Measurements from ENCODE around the gene TWNK.

Gene TWNK

DNA sequence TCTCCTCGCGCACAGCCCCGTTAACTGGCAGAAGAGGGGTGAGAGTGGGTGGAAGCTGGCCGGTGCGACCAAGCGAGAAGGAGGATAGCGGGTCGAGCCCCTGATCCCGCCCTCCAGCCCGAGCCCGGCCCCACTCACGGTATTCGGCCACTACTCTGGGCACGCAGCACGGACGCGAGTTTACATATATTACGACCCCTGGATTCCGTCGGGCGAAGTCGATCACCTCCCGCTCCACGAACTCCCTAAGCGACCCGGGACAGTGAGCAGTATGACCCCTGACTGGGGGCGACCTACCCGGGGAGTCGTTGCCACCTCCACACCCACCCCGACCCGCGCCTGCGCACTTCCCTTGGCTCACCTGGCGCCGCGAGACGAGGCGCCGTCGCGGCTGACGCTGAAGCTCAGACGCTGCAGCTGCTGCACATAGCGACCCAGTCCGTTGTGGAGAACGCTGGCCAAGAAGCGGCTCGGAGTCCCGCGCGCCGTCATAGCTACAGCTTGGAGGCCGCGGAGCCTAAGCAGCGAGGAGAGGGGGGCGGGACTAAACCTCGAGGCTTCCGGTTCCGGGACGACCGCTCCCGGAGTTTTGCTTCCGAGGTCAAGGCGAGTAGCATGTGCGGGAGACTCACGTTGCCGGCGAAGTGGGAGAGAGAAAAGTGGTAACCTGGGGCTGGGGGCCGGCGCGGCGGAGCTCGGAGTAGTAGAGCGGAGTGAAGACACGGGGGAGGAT, at the start of gene TWNK, which contains the start of gene MRPL43:
Gene TWNK (plus strand): TSS at position 592 of the 733 bp plus-strand sequence. CDS start 668 bp downstream, outside the sequence.
Gene MRPL43 (minus strand): TSS at position 546 of the 733 bp plus-strand sequence. CDS start 54 bp downstream, at position 492.
- DNase-seq: peak; percentile 84

DNA sequence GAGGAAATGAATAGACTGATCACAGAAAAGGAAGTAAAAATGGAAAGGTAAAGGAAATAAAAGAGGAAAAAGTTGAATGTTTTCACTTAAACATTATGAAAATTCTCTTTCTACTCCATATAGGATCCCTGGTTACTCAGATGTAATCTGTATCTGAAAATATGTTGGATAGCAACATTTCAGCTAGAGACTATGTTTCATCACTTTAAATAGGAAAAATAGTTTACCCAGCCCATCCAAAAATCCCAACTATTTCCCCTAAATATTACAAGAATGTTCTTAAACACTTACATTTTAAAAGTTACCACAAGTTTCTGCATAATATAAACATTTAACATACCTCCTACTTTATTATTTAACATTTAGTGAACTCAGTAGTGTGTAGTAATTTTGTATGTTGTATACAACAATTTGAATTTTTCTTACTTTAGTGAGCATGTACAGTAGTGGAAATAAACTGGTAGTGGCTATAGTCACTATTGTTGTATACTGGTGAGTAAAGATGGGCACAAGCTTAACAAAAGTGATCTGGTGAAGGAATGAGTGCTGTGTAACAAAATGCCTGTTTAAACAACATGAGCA, 47.5 kb upstream of the TWNK start:
- no peak for DNase-seq

DNA sequence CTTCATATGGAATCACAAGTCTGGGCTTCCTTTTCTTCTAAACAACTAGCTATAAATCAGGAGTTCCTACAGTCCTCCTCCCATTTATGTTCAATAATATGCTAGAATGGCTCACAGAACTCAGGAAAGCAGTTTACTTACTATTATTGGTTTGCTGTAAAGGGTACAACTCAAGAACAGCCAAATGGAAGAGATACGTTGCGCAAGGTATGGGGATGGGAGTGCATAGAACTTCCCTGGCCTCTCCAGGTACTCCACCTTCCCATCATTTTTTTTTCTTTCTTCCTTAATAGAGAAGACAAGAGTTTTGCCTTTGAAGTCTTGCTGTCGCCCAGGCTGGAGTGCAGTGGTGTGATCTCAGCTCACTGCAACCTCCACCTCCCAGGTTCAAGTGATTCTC, 45.1 kb upstream of the TWNK start:
- no peak for DNase-seq

DNA sequence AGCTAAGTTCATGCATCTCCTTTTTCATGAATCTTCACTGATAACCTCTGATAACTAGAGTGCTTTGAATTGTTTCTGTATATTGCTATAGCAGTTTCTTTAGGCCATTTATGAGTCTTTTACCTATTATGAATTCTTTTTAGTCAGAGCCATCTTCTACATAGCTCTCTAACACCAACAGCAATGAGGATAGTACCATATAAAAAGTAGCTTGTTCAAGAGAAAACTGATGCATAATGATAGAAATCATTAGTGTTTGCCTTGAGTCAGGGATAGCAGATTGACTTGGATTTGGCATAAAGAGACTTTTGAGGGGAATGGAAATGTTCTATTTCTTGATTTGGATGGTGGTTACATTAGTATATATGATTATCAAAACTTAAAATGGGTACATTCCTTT, 43.8 kb upstream of the TWNK start:
- no peak for DNase-seq

DNA sequence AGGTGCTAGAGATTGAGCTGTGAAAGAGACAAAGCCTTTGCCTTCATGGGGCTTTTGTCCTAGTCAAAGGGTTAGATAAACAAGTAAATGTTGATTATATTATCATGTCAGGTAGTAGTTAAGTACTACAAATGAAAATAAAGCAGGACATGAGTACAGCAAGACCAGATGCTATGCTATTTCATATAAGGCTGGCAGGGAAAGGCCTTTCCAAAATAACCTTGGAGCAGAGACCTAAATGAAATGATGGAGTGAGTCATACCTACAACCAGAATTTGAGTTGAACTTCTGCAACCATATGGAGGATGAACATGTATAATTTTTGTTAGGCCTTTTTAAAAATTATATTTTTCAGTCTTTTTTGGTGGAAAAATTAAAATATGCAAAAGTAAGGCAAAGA, 41.6 kb upstream of the TWNK start:
- no peak for DNase-seq

DNA sequence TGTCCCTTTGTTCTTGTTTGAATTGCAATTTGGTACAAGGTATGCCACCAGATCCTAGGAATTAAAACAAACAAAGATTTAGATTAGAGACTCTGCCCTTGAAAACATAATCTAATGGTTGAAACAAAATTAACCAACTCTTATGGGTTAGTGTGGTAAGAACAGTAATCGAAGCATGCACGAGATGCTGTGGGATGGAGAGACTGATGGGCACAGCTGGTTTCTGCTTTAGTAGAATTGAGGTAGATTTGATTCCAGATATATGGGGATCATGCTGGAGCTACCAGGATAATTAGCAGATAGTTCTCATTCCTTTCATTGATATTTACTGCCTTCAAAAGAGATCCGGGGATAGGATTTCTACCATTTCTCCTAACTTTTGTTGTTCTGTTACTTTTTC, 38.4 kb upstream of the TWNK start:
- no peak for DNase-seq

DNA sequence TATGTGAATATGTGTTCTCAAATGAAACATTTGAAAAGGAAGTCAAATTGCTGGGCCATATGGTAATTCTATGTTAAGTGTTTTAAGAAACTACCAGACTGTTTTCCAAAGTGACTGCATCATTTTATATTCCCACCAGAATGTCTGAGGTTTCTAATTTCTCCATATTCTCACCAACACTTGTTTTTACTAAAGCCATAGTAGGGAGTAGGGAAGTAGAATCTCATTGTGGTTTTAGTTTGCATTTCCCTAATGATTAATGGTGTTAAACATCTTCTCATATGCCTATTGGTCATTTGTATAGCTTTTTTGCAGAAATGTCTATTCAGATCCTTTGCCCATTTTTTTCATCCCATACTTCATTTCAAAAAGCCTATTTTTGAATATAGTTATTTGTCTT, 27.1 kb upstream of the TWNK start:
- DNase-seq: no peak

DNA sequence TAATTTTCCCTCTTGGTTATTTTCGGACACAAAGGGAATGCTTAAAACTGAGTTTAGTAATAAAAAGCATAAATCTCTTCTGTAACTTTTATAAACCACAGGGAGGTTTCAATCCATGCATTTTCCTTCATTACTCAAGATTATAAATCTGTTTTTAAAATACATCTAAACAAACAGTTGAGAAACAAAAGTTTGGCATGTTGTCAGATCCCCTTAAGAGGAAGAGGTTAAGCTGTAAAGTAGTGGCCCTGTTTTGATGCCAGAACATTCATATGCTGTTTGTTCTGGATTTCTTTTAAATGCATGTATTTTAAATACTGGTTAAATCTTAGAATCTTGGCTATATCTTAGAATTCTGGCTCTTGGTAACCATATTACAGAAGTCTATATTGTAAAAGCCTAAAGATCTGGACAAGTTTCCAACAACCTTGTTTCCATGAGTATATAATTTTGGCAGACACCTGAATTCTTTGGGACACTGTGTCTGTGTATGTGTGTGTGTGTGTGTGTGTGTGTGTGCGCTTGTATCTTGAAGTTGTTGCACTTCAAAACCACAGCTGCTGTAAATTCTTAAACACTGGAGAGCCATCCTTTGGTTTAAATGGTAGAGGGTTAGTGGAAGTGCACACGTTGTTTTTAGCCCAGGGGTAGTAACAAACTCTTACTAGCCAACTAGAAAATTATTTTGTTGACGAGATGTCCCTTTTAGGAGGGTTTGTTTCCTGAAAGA, 24.8 kb upstream of the TWNK start:
- DNase-seq: no peak

DNA sequence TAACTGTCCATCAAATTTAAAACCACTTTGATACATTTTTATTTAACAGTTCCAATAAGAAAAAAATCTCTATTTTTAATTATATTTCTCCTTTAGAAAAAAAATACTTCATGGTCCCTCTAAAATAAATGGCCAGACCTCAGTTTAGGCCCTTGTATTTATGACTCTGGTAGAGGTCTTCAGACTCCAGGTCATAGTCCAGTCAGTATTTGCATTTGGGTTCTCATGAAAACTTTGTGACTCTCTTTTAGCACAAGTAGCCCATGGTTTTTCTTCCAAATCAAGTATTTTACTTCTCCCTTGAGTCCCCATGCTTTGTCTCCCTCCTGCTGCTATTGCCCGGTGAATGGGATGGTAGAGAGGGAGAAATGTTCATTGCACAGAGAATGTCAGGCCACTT, 23.5 kb upstream of the TWNK start:
- DNase-seq: no peak

DNA sequence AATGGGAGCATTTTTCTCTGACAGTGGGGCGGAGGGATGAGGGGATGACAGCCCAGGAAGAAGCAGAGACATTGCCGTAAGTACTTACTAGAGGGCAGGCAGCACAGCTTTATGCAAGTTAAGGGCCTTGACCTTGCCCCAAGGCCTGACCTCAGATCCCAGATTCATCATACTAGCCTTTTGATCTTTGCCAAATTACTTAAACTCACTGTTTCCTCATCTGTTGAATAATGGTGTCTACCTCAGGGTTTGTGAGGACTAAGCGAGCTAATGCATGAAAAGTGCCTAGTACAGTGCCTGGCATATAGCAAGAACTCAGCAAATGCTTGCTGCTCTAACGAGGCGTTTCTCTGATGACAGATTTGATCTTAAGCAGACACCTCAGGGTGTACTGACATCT, 21.5 kb upstream of the TWNK start:
- DNase-seq: no peak

DNA sequence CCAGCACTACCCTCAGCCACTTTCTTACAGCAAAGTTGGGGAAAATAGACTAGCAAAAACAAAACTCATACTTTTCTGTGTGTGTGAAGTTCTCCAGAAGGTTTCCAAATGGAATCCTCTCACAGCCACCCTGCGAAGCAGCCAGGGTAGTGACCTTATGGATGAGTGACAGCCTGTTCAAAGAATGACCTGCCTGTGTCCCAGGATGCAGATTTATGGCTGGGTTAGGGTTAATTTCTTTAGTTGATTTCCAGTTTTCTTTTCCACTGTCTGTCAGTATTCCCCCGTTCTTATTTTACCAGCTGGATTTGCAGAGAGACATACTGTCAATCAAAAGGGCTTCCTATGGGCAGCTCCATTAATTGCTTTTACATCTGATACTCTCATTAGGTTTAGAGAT, 20.5 kb upstream of the TWNK start:
- no peak for DNase-seq

DNA sequence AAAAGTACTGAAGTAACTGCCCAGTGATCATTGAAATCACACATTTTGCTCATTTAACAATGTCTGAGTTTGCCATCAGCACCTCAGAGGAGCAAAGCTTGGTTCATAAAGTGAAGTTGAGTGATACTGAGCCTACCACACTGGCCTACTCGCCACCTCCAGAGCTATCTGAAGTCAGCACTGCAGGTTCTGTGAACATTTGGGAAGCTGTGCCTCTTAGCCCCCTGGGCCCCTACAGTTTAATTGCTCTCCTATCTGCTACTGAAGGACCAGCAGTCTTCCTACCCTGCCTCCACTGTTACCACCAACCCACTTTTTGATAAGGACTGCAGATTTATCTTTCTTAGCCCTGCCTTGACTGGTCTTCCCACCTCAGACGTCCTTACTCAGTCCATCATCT, 20.0 kb upstream of the TWNK start:
- DNase-seq: no peak

DNA sequence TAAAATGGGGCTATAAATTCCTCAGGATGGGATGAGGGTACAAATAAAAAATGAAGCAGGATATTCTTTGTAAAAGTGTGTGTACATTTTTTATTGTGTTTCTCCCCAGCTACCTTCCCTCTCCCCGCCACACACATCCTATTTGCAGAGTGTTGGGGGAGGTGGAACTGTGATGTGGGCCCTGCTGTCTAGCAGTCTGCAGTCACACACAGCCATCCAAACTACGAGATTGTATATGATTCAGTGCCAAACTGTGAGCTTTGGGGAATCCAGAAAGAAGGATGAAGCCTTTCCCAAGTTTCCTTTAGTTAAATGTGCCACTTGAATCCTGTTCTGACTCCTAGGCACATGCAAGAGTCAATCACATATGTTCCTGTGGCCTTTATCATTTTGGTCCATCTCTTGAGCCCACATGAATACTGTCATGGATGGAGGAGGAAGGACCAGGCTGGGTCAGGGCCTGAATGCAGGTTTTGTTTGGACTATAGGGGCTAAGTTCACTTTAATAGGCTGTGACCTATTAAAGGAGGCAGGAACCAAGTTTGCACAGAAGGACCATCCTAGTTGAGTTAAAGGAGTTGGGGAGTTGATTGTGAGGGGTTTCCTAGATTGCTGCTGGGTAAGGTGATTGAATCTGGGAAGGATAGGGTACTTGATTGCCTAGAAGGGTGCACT, 19.1 kb upstream of the TWNK start:
- no peak for DNase-seq

DNA sequence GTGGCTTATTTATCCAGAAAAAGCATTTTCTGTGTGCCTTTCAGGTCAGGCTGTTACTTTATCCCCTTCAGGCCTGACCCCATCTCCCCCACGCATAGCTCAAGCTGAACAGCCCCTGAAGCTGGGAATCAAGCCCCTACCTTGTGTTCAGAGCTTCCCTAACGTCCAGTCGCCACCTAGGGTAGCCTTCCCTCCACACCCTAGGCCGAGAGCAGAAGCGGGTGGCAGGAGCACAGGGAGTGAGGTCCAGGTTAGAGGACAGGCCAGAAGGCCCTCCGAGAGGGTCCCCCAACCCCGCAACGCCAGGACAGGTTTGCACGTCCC, 18.5 kb upstream of the TWNK start:
- DNase-seq: no peak

DNA sequence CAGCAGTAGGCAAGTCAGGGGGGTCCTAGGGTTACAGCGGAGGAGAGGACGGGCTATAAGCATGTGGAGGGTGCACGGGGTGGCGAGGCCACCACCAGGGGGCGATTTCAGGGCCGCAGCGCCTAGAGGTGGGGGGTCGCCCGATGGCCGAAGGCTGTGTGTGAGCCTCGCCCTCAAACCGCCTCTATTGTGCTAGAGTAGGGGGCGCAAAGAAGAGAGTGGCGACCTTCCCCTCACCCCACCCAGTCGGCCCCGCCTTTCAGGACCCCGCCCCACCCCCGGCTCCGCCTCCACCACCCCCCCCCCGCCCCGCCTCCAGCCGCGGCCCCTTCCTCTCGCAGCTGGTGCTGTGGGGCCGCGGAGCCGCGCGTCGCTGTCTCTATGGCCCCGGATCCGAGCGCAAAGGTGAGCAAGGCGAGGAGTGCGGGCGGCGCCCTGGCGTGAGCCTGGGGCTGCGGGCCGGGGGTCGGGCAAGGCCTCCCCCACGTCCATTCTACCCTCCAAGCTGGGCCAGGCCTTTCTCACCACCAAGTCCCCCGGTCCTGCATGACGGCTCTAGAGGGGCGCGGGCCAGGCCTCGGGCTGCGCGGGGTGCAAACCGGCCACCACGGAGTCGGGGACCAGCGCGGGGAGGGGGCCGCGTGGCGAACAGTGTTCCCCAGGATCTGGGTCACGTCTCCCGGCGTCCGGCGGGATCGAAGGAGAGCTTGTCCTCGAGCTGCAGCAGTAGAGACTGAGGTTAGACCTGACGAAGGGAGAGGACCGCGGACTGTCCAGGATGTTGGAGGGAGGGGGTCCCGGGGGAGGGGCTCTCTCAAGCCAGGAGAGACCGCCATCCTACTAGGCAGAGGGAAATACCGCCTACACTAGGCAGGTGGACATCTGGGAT, 17.9 kb upstream of the TWNK start, which contains the start of gene SEMA4G:
Gene SEMA4G (plus strand): TSS at position 318 of the 889 bp plus-strand sequence. CDS start 3,409 bp downstream, outside the sequence.
- DNase-seq: peak; percentile 46

DNA sequence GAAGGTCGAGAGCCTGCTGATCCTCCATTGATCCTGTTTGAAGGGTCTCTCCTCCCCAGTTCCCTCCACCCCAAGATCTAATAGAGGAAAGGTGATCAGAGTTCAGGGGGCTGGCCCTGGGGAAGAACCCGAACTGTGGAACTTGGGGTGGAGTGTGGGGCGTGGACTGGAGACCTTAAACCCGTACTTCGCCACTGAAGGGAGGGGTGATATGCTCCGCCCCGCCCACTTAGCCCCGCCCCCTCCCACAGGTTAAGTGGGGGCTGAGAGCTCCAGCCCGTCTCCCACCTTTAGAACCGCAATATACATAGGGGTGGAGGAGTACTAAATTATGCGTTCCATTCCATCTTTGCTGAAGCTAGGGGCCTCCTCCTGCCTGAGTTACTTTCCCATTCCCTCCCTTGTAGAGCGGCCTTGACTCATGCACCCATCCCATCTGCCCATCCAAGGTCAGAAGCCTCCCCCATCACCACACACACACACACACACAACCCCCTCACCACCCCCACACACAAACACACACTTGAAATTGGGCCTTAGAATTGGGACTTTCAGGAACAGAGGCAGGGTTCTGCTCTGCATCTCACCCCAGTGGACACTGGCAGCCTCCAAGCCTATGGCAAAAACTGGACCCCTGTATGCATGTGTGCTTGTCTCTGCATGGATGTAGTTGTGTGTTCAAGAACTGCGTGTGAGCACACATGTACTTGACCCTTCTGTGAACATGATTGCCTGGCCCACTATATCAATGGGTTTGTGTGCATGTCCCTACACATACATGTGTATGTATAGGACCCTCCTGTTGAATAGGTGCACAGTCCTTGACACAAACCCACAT, 17.0 kb upstream of the TWNK start:
- peak; percentile 57 for DNase-seq

DNA sequence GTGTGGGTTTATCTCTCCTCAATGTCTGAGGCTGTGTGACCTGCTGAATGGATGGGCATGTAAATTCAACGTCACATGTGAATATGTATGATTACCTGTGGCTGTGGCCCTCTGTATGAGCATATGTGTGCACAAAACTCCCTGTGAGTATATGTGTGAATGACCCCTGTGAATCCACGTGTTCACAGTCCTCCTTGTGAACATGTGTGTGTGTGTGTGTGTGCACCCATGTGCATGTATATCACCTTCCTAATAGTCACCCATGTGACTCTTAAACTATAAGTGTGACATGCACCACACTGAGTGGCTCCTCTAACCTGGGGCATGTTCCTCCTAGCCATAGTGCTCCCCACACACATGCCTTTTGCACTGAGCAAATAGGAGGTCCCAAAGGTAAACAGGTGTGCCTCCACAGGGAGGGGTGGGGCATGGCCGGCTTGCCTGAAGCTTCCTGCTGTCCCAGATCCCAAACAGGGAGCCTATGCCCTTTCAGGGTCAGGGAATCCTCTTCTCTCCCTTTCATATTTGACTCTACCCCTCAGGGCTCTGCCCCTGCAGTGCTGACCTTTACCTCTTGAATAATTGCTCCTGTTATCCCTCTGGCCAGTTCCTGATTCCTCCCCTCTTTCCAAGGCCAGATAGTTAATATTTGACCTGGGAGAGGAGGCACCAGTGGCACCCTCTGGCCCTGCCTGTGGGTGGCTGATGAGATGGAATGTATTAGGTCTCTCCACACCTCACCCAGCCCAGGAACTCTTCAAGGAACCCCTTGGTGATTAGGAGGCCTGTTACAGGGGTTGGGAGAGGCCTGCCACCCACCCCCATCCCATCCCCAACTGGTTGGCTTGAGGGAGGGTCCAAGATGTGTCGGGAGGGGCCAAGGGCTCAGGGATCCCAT, 16.2 kb upstream of the TWNK start:
- DNase-seq: no peak

DNA sequence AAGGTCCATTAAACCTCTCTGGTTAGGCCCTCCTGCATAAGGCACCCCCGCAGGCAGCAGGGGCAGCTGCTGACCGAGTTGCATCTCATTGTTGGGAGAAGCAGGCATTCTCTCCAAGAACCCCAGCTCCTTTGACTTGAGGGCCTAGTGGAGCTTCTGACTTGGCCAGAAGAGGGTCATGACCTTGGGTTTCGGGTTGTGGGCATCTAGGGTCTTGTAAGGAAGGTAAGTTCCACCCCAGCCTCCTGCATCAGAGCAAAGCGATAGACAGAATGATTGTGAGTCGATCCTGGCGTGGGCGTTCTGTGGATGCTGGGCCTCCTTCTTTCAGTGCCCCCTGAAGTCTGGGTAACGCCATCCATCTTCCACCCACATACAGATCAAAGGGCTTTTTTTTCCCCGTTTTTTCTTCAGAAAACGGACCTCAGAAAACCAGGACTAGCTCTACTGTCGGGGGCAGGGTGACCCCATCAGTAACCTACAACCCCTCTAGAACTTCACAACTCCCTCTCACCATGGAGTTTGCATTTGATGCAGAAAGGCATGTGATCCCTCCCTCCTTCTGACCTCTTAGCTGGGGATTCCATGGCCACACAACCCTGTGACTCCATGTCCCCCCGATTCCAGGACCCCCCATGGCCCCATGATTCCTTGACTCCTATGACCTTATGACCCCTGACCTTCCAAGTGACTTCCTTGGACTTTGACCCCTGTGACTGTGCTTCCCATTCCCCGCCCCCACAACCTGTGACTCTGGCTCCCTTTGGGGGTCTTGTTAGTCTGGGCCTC, 15.0 kb upstream of the TWNK start:
- no peak for DNase-seq

DNA sequence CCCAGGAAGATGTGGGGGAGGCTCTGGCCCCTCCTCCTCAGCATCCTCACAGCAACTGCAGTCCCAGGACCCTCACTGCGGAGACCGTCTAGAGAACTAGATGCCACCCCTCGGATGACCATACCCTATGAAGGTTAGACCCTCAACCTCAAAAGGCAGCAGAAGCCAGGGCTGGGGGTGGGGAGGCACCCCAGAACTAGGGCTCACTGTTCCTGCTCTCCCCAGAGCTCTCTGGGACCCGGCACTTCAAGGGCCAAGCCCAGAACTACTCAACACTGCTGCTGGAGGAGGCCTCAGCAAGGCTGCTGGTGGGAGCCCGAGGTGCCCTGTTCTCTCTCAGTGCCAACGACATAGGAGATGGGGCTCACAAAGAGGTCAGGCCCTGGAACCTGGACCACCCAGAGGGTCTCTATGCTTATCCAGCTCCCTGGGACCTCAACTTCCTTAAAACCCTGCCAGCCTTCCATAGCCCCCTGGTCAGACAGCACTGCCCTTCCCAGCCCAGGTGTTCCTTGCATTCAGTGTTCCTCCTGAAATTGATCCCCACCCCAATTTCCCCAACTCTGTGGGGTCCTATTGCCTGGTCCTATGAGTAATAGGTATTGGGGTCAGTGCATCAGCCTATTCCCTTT, 14.3 kb upstream of the TWNK start:
- DNase-seq: no peak

Data from CD4-positive, alpha-beta T cell treated with Interleukin-10 for 1 hour (primary cell).